ENCODE results near the gene JARID2.

Gene JARID2

DNA sequence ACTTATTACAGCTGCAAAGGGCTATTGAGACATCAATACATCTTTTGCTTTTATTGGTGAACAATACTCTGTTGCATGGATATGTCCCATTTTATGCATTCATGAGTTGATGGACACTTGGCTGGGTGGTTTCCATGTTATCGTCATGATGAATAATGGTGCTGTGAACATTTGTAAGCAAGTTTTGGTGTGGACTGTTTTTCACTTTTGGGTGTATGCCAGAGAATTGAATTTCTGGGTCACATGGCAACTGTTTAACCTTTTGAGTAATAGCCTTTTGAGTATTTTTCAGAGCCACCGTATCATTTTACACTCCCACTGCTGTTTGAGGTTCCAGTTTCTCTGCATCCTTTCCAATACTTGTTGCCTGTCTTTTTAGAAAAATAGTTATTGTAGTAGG lies 107.0 kb downstream of the JARID2 start:
- DNase-seq (ENCODE audit: low spot score) (no peak), FAIRE-seq (no peak)

DNA sequence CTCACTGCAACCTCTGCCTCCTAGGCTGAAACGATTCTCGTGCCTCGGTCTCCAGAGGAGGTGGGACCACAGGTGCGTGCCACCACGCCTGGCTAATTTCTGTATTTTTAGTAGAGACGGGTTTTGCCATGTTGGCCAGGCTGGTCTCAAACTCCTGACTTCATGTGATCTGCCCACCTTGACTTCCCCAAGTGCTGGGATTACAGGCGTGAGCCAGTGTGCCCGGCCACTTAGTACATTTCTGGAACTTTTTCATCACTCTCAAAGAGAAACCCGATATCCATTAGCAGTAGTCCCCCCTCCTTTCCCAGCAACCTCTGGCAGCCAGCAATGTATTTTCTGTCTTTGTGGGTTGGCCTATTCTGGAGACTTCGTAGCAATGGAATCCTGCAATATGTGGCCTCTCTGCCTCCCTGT lies 109.8 kb downstream of the JARID2 start:
- DNase-seq (ENCODE audit: low spot score) (no peak), FAIRE-seq (no peak)

DNA sequence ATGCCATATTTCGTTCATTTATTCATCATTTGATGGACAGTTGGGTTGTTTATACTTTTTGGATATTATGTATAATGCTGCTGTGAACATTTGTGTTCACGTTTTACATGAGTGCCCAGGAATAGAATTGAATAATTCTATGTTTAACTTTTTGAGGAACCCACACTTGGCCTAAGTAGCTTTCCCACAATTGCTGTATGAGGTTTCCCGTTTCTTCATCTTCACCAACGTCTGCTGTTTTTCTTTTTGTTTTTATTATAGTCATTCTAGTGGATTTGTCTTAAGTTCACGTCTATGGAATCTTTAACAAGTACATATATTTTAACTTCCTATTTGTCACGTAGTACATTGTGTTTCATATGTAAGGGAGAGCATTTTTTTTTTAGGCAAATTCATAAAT lies 110.3 kb downstream of the JARID2 start:
- DNase-seq (ENCODE audit: low spot score) = no peak
- FAIRE-seq = no peak

DNA sequence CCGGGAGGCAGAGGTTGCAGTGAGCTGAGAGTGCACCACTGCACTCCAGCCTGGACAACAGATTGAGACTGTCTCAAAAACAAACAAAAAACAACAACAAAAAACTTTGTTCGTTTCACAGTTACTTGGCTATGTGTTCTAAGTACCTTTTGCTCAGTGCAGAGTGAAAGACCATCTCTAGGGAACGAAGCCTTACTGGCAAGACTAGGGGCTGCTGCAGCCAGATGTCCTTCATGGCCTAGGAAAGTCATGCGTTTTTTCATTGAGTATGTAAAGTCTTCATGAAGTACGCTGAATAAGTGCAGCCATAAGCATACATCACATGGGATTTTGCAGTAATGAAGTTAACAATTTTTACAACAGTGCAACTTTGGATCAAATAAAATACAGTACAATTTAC lies 111.1 kb downstream of the JARID2 start:
- no peak for FAIRE-seq
- no peak for DNase-seq (ENCODE audit: low spot score)

DNA sequence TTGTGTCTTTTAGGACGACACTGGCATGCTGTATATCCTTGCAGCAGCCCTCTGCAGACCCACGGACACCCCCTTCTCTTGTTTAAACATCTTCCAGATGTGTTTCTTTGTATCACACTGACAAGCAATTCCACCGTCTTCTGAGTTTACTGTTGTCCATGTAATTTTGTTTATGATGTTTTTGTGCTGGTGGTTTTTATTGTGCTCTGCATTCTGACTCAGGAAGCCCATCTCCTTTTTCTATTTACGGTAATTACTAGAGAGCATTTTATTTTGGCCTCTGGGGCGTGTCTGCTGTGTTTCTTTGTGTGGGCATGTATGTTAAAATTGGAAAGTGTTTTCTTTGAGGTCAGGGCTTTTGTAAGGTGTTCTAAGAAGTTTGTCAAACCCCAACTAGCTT lies 111.9 kb downstream of the JARID2 start:
- no peak for DNase-seq (ENCODE audit: low spot score)
- FAIRE-seq = no peak

DNA sequence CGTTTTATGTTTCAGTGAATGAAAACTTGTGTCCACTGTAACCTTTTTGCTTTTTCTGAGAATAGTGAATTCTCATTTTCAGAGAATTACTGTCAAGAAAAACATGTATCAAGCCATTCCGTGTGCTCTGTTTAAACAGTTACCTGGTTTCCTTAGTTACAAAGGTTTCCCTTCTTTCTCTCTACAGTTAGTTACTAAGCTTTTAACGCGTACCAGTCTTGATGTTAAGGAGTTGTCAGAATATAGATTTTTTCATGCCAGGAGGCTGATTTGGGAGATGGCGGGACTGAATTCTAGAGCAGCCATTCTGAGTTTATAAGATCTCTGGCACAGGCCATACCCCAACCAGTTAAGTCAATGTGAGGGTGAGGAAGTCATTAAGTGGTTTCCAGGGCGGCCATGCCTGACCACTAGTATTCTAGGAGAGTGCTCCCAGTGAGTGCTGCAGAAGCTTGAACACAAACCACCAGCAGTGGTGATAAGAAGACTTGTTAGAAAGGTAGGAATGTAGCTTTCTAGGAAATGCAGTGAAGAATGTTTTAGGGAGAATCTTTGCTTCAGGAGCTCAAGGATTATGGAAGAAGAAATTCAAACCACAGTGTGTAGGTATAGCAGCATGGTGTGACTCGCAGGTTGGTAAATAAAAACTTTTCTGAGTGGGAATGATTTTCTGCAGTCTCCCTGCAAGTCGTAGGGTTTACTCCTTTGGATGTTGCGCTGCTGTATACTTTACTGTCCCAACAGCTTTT lies 112.9 kb downstream of the JARID2 start:
- FAIRE-seq = no peak
- DNase-seq (ENCODE audit: low spot score) = no peak

DNA sequence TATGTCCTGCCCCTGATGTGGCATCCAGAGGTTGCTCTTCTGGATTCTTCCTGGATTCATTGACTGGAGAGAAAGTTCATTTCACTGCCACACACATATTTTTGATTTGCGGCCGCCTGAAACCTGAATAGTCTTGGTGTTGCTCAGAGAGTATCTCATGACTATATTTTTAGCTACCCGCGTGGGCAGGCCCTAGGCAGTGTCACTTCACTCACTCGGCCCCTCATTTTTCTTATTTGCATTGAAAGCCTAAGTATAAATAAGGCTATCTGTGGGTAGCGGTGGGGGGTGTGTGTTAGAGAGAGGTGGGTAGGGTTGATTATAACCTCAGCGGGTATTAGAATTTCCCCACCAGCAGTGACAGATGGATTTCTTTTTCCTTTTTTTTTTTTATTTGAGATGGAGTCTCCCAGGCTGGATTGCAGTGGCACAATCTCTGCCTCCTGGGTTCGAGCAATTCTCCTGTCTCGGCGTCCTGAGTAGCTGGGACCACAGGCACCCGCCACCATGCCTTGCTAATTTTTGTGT lies 113.5 kb downstream of the JARID2 start:
- DNase-seq (ENCODE audit: low spot score) (no peak), FAIRE-seq (no peak)

DNA sequence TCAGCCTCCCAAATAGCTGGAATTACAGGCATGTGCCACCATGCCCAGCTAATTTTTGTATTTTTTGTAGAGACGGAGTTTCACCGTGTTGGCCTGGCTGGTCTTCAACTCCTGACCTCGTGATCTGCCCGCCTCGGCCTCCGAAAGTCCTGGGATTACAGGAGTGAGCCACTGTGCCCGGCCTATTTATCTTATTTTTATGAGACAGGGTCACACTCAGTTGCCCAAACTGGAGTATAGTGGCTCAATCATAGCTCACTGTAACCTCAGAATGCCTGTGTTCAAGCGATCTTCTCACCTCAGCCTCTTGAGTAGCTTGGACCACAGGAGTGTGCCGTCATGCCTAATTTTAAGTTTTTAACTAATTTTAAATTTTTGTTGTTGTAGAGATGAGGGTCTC lies 114.4 kb downstream of the JARID2 start:
- DNase-seq (ENCODE audit: low spot score) (no peak), FAIRE-seq (no peak)

DNA sequence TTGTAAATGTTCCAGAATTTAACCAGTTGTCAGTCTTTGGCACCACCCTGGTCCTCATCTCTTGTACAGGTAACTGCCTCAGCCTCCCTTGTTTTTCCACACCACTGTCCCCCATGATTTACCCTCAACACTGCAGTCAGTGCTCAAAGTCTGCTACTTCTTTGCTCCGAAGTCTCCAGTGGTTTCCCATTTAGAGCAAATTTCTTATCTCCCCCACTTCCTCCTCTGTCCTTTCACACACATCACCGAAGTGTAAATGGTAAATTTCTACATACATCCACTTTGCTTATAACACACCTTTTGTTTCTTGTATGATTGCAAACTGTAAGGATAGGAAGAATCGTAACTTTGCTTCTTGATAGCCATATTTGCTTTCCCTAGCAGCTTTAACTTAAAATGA lies 115.3 kb downstream of the JARID2 start:
- DNase-seq (ENCODE audit: low spot score) (no peak), FAIRE-seq (no peak)

DNA sequence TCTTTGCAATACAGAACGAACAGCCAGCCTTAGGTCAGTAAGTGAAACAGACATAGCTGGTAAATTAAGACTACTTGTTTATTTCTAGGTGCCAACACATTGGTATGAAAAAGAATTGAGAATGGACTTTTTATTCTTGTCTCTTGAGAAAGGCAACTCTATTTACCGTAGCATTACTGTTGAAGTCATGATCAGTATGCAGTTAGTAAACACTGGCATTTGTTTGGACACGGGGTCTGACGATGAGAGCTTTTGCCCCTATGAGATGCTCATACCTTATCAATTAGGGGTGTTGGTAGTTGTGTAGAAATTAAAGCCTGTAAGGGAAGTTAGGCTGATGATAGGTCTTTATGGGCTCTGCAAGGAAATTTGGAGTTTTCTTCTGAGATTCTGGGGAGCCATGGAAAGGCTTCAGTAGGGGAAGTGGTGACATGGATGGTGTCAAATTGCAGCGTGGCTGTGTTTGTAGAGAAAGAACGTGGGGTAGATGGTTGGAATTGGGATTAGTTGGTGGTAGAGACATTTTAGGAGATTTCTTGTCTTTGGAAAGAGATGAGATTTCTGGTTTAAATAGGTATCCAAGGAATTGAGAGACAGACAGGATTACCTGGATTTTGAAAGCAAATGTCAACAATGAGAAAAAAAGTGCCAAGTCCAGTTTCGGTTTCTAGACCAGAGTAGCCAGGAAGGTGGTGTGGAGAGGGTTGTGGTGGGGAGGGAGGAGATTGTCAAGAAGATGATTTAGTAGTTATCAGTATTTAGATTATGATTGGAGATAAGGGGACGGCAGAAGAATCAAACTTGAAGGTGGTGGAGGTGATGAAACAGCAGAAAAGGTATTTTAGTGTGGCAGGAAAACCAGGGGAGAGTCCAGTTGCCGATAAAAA lies 116.6 kb downstream of the JARID2 start:
- no peak for DNase-seq (ENCODE audit: low spot score)
- FAIRE-seq = no peak

DNA sequence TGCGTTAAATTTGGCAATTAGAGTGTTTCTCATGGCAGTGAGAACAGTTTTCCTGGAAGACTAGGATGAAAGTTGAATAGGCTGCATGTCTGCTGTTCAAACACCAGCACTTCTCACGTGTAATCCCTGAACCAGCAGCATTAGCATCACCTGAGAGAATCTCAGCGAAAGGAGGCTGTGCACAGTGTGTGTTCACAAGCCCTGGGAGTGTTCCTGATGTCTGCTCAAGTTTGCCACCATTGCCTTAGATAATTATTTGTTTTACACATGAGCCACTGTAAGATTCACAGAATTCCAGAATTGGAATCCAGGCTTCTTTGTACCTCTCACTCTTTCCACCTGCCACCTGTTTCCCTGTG lies 117.3 kb downstream of the JARID2 start:
- DNase-seq (ENCODE audit: low spot score) (no peak), FAIRE-seq (no peak)

DNA sequence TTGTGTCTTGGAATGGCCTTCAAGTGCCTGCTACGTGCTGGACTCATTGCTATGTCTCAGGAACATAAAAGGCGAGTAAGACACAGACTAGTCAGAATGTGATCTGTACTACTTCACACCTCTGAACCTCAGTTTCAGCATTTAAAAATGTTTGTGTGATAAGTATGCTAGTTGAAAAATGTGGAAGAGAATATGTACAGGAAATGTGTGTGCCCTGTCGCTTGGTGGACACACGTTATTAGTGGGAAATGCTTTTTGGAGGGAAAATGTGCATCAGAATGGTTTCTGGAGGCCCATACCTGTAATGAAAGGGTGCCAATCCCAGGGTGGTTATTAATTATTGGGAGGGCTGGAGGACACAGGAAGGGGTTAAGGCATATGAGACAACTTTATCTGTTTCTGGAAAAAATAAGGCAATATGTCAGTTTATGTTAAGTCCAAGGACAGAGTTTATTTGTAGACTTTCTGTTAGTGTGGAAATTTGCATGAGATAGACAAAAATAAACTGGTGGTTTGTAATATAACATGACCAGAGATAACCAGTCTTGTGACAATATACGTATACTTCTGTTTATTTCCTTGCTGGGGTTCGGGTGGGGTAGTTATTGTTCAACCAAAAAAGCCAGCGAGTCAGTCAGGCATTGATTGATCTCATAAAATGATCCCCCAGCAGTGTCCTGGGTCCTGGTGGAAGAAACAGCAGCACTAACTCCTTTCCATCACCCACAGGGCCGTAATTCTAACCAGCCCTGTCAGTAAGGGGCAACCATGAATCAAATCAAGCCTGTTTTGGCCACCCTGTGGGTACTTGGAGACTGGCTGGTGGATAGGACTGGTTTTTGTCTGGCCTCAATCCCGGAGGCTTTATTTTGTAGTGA lies 117.9 kb downstream of the JARID2 start:
- FAIRE-seq = no peak
- no peak for DNase-seq (ENCODE audit: low spot score)

DNA sequence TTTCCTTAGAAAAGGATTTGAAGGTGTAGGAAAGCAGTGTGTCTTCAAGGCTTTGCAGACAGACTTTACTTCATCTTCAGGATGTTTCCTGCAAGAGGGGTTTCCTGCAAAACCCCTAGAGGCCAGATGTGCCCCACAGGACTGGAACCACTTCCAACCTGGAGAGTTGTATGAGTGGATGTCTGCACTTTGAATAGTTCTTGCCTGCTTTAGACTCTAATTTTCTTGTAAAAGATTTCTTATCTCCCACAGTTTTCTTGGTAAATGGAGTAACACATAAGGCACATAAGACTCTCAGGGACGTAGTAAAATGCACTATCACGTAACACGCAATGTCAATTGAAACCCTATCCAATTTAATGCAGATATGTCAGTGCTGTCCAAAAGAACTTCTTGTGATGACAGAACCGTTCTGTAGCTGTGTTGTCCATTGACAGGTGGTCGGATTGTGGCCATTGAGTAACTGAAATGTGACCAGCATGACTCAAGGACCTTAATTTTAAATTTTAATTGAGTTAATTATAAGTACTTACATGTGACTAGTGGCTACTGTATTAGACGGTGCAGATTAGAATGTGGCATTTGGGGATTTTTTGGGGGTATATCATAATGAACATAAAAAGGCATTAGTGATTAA lies 118.7 kb downstream of the JARID2 start:
- no peak for DNase-seq (ENCODE audit: low spot score)
- FAIRE-seq = no peak

DNA sequence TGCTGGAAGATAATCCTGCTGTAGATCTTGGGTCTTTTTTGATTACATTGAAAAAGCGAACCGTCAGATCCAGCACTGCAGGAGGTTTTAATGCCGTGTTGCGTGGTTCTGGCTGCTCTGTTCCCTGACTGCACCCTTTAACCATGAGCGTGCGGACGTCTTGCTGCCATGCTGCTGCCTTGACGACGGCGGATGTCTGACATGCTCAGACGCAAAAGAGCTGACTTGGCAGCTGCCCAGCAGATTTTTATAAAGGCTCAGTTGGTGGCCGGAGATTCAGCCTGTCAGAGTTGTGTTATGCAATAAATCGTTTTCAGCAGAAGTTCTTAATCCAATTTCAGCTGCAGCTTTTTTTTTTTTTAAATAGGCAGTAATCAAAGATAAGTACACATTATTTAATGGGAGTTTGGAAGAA lies 119.4 kb downstream of the JARID2 start:
- peak; percentile 63 for DNase-seq (ENCODE audit: low spot score)
- no peak for FAIRE-seq

DNA sequence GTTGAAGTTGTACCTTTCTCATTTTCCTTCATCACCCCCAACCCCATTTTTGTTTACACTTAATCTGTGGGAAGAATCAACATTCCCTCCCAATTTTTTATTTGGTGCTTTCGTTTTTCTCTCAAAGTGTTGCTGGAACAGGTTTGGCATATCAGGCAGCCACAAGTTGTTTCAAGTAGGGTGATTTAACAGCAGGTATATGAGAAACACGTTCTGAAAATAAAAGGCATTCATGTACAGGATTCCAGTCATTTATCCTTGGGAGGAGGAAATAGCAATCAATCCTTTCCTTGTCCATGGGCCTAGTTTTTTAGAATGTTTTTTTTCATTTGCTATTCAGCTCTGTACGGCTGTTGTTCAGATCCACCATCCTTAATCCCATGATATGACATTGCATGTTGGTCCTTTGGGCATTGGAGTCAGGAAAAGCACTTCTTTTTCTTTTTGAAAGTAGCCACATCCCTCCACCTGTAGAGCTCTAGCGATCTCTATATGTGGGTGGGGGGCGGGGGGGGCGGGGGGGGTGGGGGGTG lies 120.2 kb downstream of the JARID2 start:
- FAIRE-seq (no peak), DNase-seq (ENCODE audit: low spot score) (no peak)

DNA sequence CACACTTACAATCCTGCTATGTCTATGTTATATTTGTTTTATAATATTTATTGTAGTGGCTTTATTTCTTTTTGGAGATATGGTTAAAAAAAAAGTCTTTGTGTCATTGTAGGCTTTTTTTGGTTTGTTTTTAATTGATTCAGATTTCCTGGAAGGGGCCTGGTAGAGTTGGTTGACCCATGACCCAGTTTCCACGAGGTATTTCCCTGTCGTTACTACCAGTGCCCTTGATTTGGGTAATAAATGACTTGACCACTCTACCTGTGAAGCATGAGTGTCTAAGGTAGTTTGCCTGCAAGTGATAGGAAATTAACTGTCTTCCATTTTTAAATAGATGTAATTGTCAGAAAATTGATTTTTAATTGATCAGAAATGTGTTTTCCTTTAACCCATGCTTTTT lies 121.0 kb downstream of the JARID2 start:
- no peak for DNase-seq (ENCODE audit: low spot score)

DNA sequence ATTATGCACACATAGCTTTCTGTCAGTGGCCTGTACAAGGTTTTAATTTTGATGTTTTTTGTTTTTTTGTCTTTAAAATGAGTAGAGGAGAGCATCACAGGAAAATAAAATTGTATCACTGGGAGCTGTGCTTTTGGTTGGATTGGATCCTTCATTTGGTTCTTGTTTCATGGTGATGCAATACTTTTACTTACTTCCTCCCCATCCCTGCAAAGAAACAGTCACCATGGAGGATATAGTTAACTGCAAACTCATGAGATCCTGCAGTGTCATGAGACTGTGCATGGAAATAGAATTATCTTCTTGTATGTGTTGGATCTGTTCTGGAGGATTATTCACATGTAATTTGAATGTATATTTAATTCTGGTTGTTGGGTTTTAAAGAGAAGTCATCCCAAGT lies 122.3 kb downstream of the JARID2 start:
- no peak for DNase-seq (ENCODE audit: low spot score)
- FAIRE-seq = no peak

More for the DNA sequence above, 121.0 kb downstream of the JARID2 start:
- no peak for FAIRE-seq

DNA sequence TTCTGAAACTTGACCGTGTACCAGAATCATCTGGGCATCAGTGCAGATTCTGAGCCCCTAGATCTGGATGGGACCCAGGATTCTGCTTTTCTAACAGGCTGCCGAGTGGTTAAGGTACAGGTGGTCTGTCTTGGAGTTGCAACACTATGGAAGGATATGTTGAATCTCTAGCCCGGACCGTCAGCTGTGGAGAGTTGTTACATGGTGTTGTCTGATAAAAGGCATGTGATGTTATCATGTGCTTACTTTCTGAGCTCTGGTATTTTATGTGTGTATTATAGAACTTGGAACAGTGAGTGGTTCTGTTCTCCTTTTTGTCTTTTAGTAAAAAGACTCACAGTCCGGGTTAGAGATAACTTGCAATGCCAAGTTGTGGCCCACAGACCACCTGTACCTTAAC lies 123.0 kb downstream of the JARID2 start:
- DNase-seq (ENCODE audit: low spot score) (no peak), FAIRE-seq (no peak)

DNA sequence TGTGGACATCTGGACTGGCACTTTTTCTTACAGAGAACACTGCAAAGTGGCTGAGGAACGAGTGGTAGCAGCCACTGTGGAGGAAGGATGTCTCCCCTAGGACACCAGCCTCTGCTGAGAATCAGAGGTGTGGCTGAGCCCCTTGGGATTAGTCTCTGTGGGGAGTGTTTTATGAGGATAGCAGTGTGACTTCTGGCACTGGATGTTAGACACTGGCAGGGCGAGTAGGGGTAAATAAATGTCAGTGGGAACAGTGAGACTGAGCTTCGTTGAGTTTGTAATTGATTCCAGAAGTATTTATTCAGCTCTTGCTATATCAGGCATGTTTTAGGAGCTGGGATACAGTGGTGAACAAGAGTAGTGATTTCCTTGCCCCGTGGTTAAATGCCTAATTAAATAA lies 124.0 kb downstream of the JARID2 start:
- no peak for DNase-seq (ENCODE audit: low spot score)
- FAIRE-seq = no peak

DNA sequence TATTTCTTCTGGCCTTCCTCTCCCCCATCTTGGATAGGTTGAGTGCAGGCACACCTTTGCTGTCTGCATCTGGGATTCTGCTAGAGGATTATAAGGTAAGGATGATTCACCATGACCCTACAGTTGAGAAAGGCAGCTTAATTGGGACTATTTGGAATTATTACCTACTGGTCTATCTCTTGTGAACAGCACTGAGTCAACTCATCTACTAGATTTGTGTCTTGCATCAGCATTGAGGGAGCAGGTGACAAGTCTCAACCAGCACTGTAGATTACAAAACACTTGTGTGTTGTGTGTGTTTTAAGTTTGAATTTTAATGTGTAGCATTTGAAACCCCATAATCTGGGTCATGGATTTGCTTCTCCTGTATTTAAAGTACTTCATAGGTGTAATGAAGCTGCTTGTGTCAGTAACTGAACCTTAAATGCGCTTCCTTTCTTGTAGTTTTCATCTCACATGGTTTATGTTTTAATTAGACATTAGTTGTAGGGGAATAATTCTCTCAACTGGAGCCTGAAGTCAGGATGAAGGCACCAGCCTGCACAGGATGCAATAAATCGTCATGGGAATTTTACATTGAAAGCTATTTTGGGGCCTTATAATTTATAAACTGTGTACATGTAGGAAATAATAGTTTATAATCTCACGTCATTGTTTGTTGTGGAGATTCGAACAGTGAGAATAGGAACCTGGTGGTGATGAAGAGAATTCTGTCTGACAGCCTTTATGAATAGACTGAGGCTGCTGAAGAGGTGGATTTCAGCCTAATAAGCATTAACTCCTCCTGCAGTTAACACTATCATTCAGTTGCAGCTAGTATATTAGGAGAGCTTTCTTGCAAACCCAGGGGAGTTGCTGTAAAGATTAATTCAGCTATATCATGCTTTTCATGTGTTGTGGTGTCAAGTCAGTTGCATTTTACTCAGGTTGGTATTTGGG lies 125.1 kb downstream of the JARID2 start:
- FAIRE-seq (no peak), DNase-seq (ENCODE audit: low spot score) (no peak)

All from urothelium cell line (cell line).